B cell (primary cell): Measurements from ENCODE around the gene LRIT1.

Experiments
- EZH2 ChIP-seq: IDR thresholded peaks from 2 replicates; pipeline ENCODE4 v1.6.1; 2012; ENCODE audit warnings: borderline replicate concordance, low read depth, mild to moderate bottlenecking, moderate library complexity, low read length; ENCODE audit not compliant: insufficient read depth, poor library complexity, severe bottlenecking
- TF ChIP-seq, protein P1 (sequence below): fragments of 200-600 bp; IDR thresholded peaks from one replicate; pipeline ENCODE4 v1.8.0; 2022; ENCODE audit warnings: antibody characterized with exemption, mild to moderate bottlenecking

DNA sequence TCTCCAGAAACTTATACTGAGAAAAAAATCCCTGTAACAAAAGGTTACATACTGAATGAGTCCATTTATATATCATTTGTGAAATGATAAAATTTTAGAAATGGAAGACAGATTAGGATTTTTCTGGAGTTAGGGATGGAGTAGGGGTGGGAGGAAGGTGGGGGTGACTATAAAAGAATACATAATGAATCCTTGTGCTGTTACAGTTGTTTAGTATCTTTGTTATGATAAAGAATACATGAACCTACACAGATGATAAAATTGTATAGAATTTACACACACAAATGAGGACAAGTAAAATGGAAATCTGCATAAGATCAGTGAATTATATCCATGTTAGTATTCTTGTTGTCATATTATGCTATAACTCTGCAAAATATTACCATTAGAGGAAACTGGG, 45.3 kb upstream of the LRIT1 start:
- TF ChIP-seq, protein P1, sequence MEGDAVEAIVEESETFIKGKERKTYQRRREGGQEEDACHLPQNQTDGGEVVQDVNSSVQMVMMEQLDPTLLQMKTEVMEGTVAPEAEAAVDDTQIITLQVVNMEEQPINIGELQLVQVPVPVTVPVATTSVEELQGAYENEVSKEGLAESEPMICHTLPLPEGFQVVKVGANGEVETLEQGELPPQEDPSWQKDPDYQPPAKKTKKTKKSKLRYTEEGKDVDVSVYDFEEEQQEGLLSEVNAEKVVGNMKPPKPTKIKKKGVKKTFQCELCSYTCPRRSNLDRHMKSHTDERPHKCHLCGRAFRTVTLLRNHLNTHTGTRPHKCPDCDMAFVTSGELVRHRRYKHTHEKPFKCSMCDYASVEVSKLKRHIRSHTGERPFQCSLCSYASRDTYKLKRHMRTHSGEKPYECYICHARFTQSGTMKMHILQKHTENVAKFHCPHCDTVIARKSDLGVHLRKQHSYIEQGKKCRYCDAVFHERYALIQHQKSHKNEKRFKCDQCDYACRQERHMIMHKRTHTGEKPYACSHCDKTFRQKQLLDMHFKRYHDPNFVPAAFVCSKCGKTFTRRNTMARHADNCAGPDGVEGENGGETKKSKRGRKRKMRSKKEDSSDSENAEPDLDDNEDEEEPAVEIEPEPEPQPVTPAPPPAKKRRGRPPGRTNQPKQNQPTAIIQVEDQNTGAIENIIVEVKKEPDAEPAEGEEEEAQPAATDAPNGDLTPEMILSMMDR, result no peak
- TF ChIP-seq EZH2, result no peak
